Neuronal stem cell (in vitro differentiated cells): Measurements from ENCODE around the gene L3MBTL4.

ENCODE experiments used
- DNase-seq: peaks from one replicate; pipeline ENCODE4 v3.0.0-alpha.2; 2013; ENCODE audit warnings: low spot score
- H2AFZ ChIP-seq: one replicate; pipeline ENCODE4 v1.6.1; 2013; ENCODE audit warnings: mild to moderate bottlenecking, low read length, inconsistent platforms
- H2AK5ac ChIP-seq: 2 replicates; pipeline ENCODE4 v1.6.1; 2013; ENCODE audit warnings: low read depth, mild to moderate bottlenecking, inconsistent platforms, low read length, moderate library complexity, mixed read lengths
- H2BK120ac ChIP-seq: 2 replicates; pipeline ENCODE4 v1.6.1; 2013; ENCODE audit warnings: low read depth, mild to moderate bottlenecking, inconsistent platforms, low read length, moderate library complexity, mixed read lengths
- H2BK12ac ChIP-seq: one replicate; pipeline ENCODE4 v1.6.1; 2013; ENCODE audit warnings: low read length, inconsistent platforms
- H2BK15ac ChIP-seq: 2 replicates; pipeline ENCODE4 v1.6.1; 2013; ENCODE audit warnings: mild to moderate bottlenecking, low read length, inconsistent platforms, mixed read lengths
- H2BK5ac ChIP-seq: one replicate; pipeline ENCODE4 v1.6.1; 2013; ENCODE audit warnings: inconsistent platforms, mild to moderate bottlenecking, low read length, moderate library complexity
- H3K14ac ChIP-seq: one replicate; pipeline ENCODE4 v1.6.1; 2013; ENCODE audit warnings: low read length, inconsistent platforms
- H3K18ac ChIP-seq: 2 replicates; pipeline ENCODE4 v1.6.1; 2013; ENCODE audit warnings: low read length, inconsistent platforms
- H3K23ac ChIP-seq: 2 replicates; pipeline ENCODE4 v1.6.1; 2013; ENCODE audit warnings: low read depth, mild to moderate bottlenecking, mixed read lengths, low read length, inconsistent platforms; ENCODE audit not compliant: poor library complexity
- H3K27ac ChIP-seq: replicated peaks from 3 replicates; pipeline ENCODE4 v1.5.1; 2013; ENCODE audit warnings: low read length, inconsistent platforms
- H3K27me3 ChIP-seq, 3 experiments: 2 replicates each; pipeline ENCODE4 v1.6.1; 2013; ENCODE audit warnings: low read length in 3 of 3, mild to moderate bottlenecking in 2 of 3, inconsistent platforms in 1 of 3, low read depth in 1 of 3, mixed read lengths in 1 of 3, moderate library complexity in 1 of 3; ENCODE audit not compliant: control insufficient read depth in 3 of 3, insufficient read depth in 3 of 3
- H3K36me3 ChIP-seq, 2 donors: replicated peaks in 1 of 2; 2 replicates each; pipeline ENCODE4 v1.6.1; 2013; ENCODE audit warnings: low read length in 2 of 2; ENCODE audit not compliant: control insufficient read depth in 2 of 2, insufficient read depth in 2 of 2
- H3K4ac ChIP-seq: 2 replicates; pipeline ENCODE4 v1.6.1; 2013; ENCODE audit warnings: inconsistent platforms, mild to moderate bottlenecking, low read length, moderate library complexity
- H3K4me1 ChIP-seq, 2 donors: 1 replicate in 1 of 2; 2 replicates in 1 of 2; pipeline ENCODE4 v1.6.1; 2013; ENCODE audit warnings: low read length in 2 of 2, low read depth in 1 of 2; ENCODE audit not compliant: control insufficient read depth in 2 of 2, insufficient read depth in 1 of 2
- H3K4me2 ChIP-seq: one replicate; pipeline ENCODE4 v1.6.1; 2013; ENCODE audit warnings: mild to moderate bottlenecking, low read length, inconsistent platforms; ENCODE audit not compliant: insufficient read depth, poor library complexity, severe bottlenecking
- H3K4me3 ChIP-seq, 2 donors: 2 replicates each; pipeline ENCODE4 v1.5.1; 2013; ENCODE audit warnings: low read length in 2 of 2, mild to moderate bottlenecking in 2 of 2, inconsistent platforms in 1 of 2, moderate library complexity in 1 of 2
- H3K79me1 ChIP-seq: one replicate; pipeline ENCODE4 v1.6.1; 2013; ENCODE audit warnings: low read depth, mild to moderate bottlenecking, inconsistent platforms, low read length, moderate library complexity
- H3K9ac ChIP-seq: one replicate; pipeline ENCODE4 v1.6.1; 2013; ENCODE audit warnings: mild to moderate bottlenecking, low read depth, low read length, inconsistent platforms; ENCODE audit not compliant: poor library complexity
- H3K9me3 ChIP-seq, 2 donors: replicated peaks in 1 of 2; 2 replicates each; pipeline versions ENCODE3 to v1.6.1; 2013; ENCODE audit warnings: low read length in 2 of 2, mild to moderate bottlenecking in 2 of 2, inconsistent platforms in 1 of 2, low read depth in 1 of 2, mixed read lengths in 1 of 2, moderate library complexity in 1 of 2; ENCODE audit not compliant: control insufficient read depth in 2 of 2, insufficient read depth in 1 of 2
- H4K8ac ChIP-seq: one replicate; pipeline ENCODE4 v1.6.1; 2013; ENCODE audit warnings: low read depth, mild to moderate bottlenecking, inconsistent platforms, low read length, moderate library complexity
- H4K91ac ChIP-seq: one replicate; pipeline ENCODE4 v1.6.1; 2013; ENCODE audit warnings: low read length, low read depth, mild to moderate bottlenecking, inconsistent platforms; ENCODE audit not compliant: poor library complexity
- WGBS, 2 donors: extraction: QIAGEN DNeasy Blood & Tissue Kit; methylation state at CpG; one replicate each; pipeline ENCODE4 v1.1.7; 2013; ENCODE audit warnings: missing lambda C conversion rate in 2 of 2, mixed read lengths in 1 of 2; ENCODE audit not compliant: insufficient read length in 2 of 2, insufficient replicate concordance in 1 of 2; ENCODE audit errors: extremely low coverage in 2 of 2; 5-methylcytosine and 5-hydroxymethylcytosine counted together

L3MBTL4 gene

DNA sequence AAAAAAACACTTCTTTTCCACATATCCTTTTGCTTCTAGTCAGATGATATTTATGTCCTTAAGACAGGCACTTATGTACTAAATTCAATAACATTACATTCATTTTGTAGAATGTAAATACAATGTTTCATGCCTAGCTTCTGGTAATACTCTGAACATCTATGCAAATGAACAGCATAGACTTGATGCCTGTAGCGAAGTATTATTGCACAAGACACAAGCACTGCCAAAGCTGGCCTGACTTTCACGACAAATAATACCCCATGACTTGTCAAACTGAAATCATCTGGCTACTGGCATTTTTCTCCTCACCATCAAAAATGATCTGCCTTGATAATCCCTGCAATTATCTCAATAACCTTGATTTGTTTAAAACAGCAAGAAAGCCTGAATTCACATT, 101.3 kb downstream of the L3MBTL4 start:
- Histone ChIP-seq H4K8ac (no peak overlapping the region), H4K91ac (no peak overlapping the region), H3K79me1 (no peaks in the 10 kb centered on the region), H2AFZ (no peak overlapping the region), H3K9ac (no peak overlapping the region), H3K36me3 (no peaks in the 10 kb centered on the region), H3K4ac (no peak overlapping the region), H3K18ac (no peak overlapping the region), H3K4me3 (no peak overlapping the region), H3K4me1 (no peaks in the 10 kb centered on the region), H2BK12ac (no peak overlapping the region), H3K14ac (no peak overlapping the region), H3K4me2 (no peak overlapping the region), H3K27me3 (no peaks in the 10 kb centered on the region), H3K27ac (no peak overlapping the region), H2BK15ac (no peak overlapping the region), H2BK5ac (no peak overlapping the region), H3K23ac (no peak overlapping the region), H2BK120ac (no peak overlapping the region), H2AK5ac (no peak overlapping the region), H3K9me3 (no peaks in the 10 kb centered on the region)
- DNase-seq, result no peak
- no CpG with 5 or more reads among the region's 2 CpGs for WGBS, 2 donors

GRCh38 chr18:6311456-6312215, 103.1 kb downstream of the L3MBTL4 start:
- Histone ChIP-seq H2BK120ac (no peak overlapping the region), H2BK5ac (no peak overlapping the region), H3K23ac (no peak overlapping the region), H3K36me3 (no peaks in the 10 kb centered on the region), H2AK5ac (no peak overlapping the region), H3K79me1 (no peaks in the 10 kb centered on the region), H3K4me1 (no peaks in the 10 kb centered on the region), H3K4ac (no peak overlapping the region), H2BK12ac (no peak overlapping the region), H3K14ac (no peak overlapping the region), H3K9ac (no peak overlapping the region), H3K27ac (no peak overlapping the region), H3K27me3 (no peaks in the 10 kb centered on the region), H3K18ac (no peak overlapping the region), H2BK15ac (no peak overlapping the region), H2AFZ (no peak overlapping the region), H4K8ac (no peak overlapping the region), H3K4me3 (no peak overlapping the region), H3K4me2 (no peak overlapping the region), H3K9me3 (no peaks in the 10 kb centered on the region), H4K91ac (no peak overlapping the region)
- DNase-seq, result no peak
- no CpG with 5 or more reads among the region's 8 CpGs for WGBS, 2 donors

DNA sequence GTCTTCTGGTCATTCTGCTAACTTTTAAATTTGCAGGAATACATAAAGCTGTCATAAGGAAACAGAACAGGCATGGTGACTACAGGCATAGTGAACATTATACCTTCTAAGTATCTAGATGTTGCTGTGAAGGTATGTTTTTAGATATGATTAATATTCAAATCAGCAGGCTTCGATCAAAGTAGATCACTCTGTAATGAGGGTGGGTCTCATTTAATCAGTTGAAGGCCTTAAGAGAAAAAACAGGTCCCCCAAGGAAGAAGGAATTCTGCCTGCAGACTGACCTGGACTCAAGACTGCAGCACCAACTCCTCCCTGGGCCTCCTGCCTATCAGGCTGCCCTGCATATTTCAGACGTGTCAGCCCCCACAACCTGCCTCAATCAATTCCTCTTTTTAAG, 104.0 kb downstream of the L3MBTL4 start:
- Histone ChIP-seq H2BK120ac (no peak overlapping the region), H3K23ac (no peak overlapping the region), H3K27ac (no peak overlapping the region), H2BK12ac (no peak overlapping the region), H2BK5ac (no peak overlapping the region), H4K91ac (no peak overlapping the region), H3K14ac (no peak overlapping the region), H3K9ac (no peak overlapping the region), H3K79me1 (no peaks in the 10 kb centered on the region), H2AFZ (no peak overlapping the region), H3K4me3 (no peak overlapping the region), H3K9me3 (no peaks in the 10 kb centered on the region), H3K4me1 (no peaks in the 10 kb centered on the region), H2BK15ac (no peak overlapping the region), H4K8ac (no peak overlapping the region), H3K36me3 (no peaks in the 10 kb centered on the region), H3K4me2 (no peak overlapping the region), H2AK5ac (no peak overlapping the region), H3K18ac (no peak overlapping the region), H3K27me3 (no peaks in the 10 kb centered on the region), H3K4ac (no peak overlapping the region)
- DNase-seq, result no peak
- no CpG with 5 or more reads among the region's 2 CpGs for WGBS, 2 donors

GRCh38 chr18:6297875-6298274, 116.8 kb downstream of the L3MBTL4 start:
- no peaks in the 10 kb centered on the region for H3K4me1 ChIP-seq
- WGBS, 2 donors, result no CpG with 5 or more reads among the region's 2 CpGs
- no peak overlapping the region for H3K18ac ChIP-seq
- no peak overlapping the region for H3K4me2 ChIP-seq
- H3K27me3 ChIP-seq, result no peaks in the 10 kb centered on the region
- H4K91ac ChIP-seq, result no peak overlapping the region
- H2BK15ac ChIP-seq, result no peak overlapping the region
- H3K9me3 ChIP-seq, result no peaks in the 10 kb centered on the region
- H3K79me1 ChIP-seq, result no peaks in the 10 kb centered on the region
- H2AK5ac ChIP-seq, result no peak overlapping the region
- H2BK120ac ChIP-seq, result no peak overlapping the region
- H2BK5ac ChIP-seq, result no peak overlapping the region
- no peak overlapping the region for H3K14ac ChIP-seq
- no peak overlapping the region for H3K23ac ChIP-seq
- no peak for DNase-seq
- no peak overlapping the region for H3K9ac ChIP-seq
- H2AFZ ChIP-seq, result no peak overlapping the region
- H3K36me3 ChIP-seq, result no peaks in the 10 kb centered on the region
- no peak overlapping the region for H3K4ac ChIP-seq
- no peak overlapping the region for H2BK12ac ChIP-seq
- H3K4me3 ChIP-seq, result no peak overlapping the region
- H3K27ac ChIP-seq, result no peak overlapping the region
- H4K8ac ChIP-seq, result no peak overlapping the region
